DMS53 treated with DMSO at 0.1 percent for 48 hours (cell line): ENCODE measurements around the gene BIRC5.
A peak's percentile ranks its signal among the peaks of the same experiment; 100 is the strongest.

Experiments
- DNase-seq: peaks from one replicate; lab custom pipeline; 2025; ENCODE audit not compliant: unreplicated experiment; lab: John Stamatoyannopoulos, UW

BIRC5 gene

DNA sequence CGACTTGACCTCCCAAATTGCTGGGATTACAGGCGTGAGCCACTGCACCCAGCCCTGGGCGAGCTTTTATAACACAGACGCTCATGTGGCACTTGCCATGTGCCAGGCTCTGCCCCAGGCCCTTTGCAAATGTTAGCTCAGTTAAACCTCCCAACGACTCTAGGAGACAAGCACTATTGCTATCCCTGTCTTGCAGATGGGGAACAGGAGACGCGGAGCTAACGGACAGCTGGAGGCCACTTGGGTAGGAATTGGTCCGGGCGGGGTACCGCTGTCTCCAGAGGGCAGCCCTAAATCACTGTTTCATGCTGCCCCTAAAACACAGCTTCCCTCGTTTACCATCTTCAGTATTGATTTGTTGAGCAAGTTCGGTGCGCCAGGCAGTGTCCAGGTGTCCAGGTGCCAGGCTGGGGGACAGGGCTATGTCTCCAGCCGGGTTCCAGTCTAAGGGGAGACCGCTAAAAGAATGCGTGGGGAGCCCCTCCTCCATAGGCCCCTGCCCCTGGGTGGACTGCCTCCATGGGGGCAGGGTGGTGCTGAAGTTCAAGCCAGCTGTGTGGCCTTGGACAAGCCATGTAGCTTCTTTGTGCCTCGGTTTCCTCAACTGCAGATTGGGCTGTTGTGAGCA lies 41.1 kb downstream of the BIRC5 start:
- DNase-seq = no peak

DNA sequence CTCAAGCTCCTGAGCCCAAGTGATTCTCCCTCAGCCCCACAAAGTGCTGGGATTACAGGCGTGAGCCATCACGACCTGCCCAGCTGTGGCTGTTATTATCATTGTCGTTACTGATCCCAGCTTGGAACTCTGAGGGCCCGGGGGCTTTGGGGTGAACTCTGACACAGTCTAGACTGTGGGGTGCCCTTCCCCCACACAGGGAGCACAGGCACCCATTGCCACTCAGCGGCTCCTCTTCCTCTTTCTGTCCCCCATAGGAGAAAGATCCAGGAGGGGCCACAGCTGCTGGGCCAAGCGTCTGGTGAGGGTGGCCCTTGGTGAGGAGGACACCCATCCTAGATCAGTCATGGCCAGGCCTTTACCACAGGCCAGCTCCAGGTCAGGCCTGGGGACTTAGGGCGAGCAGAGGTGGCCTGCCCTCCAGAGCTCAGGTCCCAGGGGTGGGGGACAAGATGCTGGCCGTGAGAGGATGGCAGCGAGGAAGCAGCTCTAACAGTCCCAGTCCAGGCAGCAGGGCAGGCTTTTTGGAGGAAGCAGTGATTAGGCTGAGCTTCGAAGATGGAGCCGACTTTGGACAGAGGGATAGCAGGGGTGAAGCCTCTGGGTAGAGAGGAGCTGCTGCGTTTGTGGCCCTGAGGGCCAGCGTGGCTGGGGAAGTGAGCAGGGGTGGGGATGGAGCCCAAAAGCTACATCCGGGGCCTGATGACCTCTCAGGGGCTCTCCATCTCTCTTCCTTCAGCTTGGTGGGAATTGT lies 42.1 kb downstream of the BIRC5 start:
- DNase-seq = no peak

DNA sequence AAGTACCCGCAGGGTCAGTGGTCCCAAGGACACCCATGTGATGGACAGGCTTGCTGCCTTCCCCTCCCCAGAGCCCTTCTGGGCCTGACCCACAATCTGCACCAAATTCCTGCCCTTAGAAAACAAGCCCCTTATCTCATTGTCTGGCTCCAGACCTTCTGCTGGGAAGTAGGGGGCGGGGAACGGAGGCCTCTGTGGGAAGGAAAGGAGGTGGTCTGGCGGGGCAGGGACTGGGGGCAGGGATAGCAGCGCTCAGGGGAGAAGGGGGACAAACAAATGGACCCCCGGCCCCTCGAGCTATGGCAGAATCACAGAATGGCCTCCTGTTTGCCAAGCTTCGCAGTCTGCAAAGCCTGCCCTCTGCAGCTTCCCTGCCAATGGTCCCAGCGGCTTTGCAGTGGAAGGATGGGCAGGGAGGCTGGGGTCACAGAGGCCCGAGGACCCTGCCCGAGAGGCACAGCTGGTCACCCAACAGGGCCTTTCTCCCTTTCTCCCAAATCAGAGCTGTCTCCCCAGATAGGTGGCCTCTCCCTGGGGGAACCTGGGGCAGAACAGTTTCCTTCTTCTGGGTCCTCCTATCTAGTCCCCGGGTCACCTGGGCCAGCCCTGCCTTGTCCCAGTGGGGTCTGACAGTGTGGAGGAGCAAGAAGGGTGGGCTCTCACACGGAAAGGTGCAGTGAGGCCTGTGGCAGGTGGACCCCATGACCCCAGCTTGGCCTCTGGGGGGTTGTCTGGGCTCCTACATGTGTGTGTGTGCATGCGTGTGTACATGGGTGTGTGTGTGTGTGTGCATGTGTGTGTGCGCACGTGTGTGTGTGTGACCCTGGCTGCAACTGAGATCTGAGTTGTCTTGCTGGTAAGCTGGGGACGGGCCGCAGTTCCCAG lies 42.9 kb downstream of the BIRC5 start:
- DNase-seq = no peak

DNA sequence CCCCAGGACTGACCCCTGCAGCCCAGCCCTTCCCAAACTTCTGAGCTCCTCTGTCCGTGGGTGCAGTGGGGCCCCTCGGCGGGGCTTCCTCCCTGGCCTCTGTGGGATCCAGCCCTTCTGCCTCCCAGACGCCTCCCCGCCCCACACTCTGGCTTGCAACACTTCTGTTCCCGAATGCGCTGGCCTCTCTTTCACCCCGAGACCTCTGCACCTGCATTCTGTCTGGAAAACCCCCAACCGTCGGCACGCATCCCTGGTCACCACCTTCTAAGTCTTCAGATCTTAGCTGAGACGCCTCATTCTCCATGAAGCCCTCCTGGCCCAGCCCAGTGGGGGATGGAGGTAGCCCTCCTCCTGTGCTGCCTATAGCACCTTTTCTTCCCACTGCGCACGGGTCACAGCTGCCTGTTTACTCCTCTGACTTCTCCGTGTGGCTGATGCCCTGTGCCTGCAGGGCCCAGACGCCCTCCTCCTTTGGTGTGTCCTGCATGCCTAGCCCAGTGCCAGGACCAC lies 43.8 kb downstream of the BIRC5 start:
- no peak for DNase-seq

DNA sequence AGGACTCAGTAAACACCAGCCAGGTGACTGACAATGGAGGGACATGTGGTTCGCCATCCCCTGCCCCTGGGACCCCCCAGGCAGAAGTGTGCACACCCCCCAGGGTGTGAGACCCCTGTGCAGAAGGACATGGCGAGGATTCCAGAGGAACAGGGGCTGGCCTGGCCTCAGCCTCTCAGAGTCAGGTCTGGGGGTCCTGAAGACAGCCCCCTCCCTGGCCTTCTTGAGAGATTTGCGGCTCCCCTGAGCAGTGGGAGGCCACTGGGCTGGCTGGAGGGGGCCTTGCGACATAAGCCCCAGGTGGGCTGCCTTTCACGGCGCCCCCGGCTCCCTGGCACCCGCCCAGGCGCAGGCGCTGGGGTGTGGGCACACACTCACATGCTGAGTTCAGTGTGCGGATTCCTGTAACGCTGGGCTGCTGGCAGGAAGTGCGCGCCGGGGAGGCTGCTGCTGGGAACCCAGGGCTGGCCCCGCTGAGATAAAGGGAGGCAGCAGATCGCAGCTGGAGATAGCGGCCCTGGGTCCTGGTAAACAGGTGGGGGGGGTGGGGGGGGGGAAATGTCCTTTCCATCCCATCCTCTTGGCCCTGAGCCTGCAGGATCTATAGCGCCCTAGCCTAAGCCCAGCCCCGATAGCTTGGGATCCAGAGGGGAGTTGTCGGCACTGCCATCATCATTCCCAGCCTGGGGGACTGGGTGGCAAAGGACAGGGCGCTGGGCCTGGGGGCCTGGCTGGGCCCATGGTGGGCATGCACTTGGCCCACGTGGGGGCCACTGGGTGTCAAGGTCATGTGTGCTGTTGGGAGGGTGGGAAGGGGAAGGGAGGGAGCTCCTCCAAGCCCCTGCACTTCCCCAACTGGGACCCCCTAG lies 44.5 kb downstream of the BIRC5 start:
- DNase-seq = peak; percentile 6

DNA sequence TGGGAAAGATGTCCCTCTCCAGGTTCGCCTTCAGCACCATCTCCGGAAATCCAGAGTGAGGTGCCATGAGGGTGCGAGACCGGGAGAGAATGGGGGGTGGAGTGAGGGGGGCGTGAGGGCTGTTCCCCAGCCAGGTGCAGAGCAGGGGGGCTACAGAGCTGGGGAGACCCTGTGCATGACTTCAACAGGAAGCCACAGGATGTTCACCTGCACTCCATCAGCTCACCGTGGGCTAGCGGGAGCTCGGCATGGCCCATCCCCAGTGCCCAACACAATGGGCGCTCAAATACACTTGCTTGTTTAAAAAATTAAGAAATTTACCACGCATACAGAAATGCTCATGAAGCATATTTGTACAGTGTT lies 45.1 kb downstream of the BIRC5 start:
- no peak for DNase-seq

GRCh38 chr17:78263063-78263735 lies 49.1 kb downstream of the BIRC5 start:
- no peak for DNase-seq

GRCh38 chr17:78263736-78264340 lies 49.8 kb downstream of the BIRC5 start:
- no peak for DNase-seq

GRCh38 chr17:78264590-78264989 lies 50.5 kb downstream of the BIRC5 start:
- no peak for DNase-seq

DNA sequence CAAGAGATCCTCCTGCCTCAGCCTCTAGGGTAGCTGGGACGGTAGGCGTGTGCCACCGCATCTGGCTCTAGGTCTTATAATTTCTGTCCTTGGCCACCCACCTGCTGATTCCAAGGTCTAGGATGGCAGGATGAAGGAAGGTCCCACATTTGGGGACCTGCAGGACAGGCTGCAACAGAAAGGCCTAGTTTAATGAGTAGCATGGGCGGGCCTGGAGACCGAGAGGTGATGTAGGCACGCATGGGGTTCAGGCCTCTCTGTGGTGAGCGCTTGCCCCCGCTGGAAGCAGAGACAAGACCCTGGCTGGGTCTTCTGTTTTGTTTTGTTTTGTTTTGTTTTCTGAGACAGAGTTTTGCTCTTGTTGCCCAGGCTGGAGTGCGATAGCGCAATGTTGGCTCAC lies 51.1 kb downstream of the BIRC5 start:
- DNase-seq = no peak

- DNase-seq = no peak
These were observed 52.2 kb downstream of the BIRC5 start for GRCh38 chr17:78266231-78266631.

- DNase-seq = no peak
These were observed 52.7 kb downstream of the BIRC5 start for GRCh38 chr17:78266771-78267170.

DNA sequence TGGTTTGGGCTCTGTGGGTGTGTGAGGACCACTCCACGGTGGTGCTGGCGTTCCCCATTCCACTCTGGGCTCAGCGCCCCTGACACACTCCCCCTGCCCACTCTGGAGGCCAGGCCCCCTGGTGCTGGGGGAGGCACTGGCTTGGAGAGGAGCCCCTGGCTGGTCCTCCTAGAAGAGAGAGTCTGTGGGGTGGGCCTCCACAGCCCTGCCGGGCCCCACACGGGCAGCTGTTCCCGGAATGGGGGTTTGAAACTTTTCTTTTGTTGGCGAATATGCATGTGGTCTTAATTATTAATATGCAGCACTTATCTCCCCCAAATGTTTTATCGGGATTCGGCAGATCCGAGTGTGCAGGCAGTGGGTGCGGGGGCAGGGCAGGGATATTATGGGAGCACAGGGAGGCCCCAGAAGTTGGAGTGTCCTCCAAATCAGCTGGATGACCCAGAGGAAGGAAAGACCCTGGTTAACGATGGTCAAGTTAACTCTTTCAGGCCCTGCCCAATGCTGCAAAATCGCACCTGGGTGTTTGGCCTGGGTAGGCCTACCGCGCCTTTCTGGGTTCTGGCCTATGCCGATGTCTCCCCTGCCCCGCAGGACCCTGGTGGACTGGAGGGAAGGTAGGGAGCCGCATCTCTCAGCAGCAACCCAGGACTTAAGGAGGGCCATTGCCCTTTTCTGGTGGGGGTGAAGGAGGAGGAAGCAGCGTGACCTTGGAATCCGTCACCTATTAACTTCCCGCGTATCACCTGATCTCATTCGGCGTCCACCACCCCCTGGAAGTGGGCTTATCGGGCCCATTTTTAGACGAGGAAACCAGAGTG lies 53.4 kb downstream of the BIRC5 start:
- no peak for DNase-seq

GRCh38 chr17:78268191-78268874 lies 54.3 kb downstream of the BIRC5 start:
- DNase-seq = no peak

DNA sequence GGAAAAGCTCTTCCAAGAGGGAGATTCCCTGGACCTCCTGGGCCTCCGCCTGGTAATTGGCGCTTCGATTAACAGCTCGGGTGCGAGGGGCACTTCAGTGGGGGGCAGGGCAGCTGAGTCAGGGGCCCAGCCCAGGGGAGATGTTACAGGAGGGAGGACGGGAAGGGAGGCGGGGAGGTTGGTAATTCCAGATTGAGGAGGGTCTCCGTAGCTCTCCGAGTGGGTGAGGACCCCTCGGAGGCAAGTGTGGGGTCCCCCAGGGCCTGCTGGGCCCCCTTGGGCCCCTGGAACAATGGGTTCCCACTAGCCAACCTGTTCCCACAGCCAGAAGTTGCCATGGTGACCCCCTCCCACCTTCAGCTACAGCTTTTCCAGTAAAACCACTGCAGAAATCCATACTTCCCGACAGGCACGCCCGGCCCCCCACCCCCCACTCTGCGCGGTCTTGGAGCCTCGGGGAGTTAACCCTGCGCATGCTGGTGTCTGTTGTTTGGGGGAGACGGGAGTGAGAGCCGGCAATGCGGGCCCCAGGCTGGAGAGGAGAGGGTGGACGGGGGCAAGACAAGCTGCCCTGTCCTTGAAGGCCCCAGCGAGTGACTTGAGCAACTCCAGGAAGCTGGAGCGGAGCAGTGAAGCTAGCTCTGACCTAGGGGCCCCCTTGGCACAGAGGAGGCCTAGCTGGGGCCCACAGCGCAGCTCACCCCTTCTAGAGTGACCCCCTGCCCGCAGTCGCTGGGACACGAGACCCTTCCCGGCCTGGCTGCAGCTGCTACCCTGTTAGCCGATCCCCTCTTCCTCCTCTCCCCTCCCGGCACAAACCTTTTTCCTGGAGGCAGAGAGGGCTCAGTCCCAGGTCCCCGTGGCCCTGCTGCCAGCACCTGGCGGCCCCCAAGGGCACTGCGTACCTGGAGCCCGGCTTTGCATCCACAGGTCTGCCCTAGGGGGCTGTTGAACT lies 55.2 kb downstream of the BIRC5 start:
- no peak for DNase-seq

DNA sequence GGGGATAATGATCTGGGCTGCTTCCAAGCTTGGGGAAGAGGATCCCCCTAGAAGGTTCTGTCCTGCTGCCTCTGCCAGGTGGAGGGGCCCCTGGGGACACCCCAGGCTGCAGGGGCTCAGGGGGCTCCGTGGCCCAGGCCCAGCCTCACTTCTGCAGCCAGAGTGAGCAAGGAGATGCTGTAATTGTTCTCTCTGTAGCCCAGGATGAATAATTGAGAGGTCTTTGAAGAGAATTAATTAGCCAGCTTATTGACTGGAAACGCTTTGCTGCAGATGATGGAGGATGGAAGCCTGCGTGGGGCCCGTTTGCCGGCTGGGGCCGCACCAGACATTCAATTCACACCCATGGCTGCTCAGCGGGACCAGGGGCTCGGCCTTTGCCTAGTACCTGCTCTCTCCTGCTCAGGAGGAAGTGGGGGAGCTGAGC lies 55.9 kb downstream of the BIRC5 start:
- DNase-seq = no peak
